ENCODE results near the gene DPP7.

The DPP7 gene

DNA sequence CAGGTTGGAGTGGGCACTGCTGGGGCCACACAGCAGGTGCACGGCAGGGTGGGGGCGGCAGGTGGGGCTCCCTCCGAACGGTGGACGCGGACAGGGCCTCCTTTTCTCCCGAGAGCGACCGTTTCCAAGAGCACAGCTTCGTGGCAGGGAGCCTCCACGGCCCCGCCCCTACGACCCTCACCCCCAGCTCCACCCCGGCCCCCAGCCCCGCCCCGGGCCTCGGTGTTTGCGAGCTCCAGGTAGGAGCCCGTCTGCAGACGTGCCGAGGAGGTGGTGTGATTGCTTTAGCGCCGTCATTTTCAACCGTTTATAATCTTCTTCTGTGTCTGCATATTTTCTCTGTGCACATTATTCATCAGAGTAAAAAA is 33.2 kb upstream of the DPP7 start:
- TF ChIP-seq, protein P1, sequence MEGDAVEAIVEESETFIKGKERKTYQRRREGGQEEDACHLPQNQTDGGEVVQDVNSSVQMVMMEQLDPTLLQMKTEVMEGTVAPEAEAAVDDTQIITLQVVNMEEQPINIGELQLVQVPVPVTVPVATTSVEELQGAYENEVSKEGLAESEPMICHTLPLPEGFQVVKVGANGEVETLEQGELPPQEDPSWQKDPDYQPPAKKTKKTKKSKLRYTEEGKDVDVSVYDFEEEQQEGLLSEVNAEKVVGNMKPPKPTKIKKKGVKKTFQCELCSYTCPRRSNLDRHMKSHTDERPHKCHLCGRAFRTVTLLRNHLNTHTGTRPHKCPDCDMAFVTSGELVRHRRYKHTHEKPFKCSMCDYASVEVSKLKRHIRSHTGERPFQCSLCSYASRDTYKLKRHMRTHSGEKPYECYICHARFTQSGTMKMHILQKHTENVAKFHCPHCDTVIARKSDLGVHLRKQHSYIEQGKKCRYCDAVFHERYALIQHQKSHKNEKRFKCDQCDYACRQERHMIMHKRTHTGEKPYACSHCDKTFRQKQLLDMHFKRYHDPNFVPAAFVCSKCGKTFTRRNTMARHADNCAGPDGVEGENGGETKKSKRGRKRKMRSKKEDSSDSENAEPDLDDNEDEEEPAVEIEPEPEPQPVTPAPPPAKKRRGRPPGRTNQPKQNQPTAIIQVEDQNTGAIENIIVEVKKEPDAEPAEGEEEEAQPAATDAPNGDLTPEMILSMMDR (IDR thresholded peaks at IDR 0.05; ENCODE audit: insufficient read depth, low read depth, low read length, missing control alignments), result no peak
- DNase-seq (ENCODE audit: low read depth), result no peak
- no peak overlapping the region for H3K4me3 ChIP-seq (ENCODE audit: low read depth, low read length)

DNA sequence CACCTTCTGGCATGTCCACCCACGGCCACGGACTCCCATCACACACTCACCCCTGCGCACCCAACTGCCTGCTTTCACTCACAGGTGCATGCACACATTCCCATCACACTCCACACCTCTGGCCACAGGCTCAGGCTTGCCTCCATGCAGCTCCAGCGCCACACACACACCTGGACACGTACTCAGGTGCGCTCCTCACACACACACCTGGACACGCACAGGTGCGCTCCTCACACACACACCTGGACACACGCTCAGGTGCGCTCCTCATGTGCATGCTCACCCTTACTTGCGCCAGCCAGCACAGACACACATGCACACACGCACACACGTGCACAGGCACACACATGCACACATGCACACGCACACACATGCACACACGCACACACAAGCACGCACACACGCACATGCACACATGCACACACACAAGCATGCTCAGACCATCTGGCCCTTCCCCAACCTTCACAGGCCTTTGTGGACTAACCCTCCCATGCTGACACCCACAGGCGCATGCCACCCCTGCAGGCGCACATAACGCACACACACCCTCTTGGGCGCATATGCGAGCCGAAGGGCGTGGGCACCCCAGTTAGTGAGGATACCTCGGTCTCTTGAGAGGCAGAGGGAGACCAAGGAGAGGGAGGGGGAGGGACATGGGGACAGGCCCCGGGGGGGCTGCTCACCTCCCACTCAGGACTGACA is 32.7 kb upstream of the DPP7 start:
- DNase-seq (ENCODE audit: low read depth), result no peak
- no peak overlapping the region for H3K4me3 ChIP-seq (ENCODE audit: low read depth, low read length)
- TF ChIP-seq, protein P1 (IDR thresholded peaks at IDR 0.05; ENCODE audit: insufficient read depth, low read depth, low read length, missing control alignments), result no peak

DNA sequence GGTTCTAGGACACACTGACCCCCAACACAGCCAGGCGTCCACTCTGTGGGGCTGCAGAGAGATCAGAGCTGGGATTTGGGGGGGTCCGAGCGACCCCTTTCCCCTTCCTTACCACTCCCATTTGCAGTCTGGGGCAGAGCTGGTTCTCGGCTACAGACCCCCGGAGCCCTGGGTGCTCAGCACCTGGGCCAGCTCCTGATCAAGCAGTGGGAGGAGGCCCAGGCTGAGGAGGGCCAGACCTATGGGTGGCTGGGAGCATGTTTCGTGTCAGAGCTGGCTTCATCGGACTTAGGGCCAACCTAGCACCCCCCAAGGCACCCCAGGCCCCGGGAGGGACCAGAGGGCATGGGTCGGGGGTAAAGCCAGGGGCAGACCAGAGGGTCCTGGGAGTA is 32.0 kb upstream of the DPP7 start:
- TF ChIP-seq, protein P1 (IDR thresholded peaks at IDR 0.05; ENCODE audit: insufficient read depth, low read depth, low read length, missing control alignments), result no peak
- no peak for DNase-seq (ENCODE audit: low read depth)
- no peak overlapping the region for H3K4me3 ChIP-seq (ENCODE audit: low read depth, low read length)

DNA sequence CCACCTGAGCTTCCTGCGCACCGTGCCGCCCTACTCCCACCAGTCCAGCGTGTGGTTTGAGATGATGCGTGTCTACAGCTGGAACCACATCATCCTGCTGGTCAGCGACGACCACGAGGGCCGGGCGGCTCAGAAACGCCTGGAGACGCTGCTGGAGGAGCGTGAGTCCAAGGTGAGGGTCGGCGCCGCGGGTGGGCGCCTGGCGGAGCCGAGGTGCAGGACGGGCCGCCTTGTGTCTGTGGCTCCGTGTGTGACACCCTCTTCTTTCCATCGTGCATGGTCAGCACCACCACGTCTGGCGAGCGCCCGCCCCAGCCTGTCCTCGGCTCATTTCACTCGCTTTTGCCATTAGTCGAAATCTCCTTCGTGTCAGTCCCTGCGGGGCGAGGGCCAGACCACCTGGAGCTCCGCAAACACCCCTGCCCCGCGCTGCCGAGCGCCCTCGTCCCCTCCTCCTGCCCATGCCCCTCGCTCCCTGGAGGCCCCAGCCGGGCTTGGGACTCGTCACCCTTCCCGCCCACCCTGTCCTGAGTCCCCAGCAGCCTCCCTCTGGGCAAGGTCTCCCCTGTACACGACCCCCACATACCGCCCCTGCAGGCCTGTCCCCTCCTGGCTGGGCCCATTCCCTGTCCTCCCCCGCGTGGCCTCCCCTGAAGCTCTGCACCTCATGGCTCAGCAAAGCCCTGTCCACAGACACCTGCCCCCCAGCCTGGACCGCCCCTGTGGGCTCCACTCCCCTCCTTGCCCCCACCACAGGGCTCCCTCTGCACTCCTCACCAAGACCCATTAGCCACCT is 31.4 kb upstream of the DPP7 start:
- TF ChIP-seq, protein P1 (IDR thresholded peaks at IDR 0.05; ENCODE audit: insufficient read depth, low read depth, low read length, missing control alignments), result no peak
- no peak for DNase-seq (ENCODE audit: low read depth)
- no peak overlapping the region for H3K4me3 ChIP-seq (ENCODE audit: low read depth, low read length)

DNA sequence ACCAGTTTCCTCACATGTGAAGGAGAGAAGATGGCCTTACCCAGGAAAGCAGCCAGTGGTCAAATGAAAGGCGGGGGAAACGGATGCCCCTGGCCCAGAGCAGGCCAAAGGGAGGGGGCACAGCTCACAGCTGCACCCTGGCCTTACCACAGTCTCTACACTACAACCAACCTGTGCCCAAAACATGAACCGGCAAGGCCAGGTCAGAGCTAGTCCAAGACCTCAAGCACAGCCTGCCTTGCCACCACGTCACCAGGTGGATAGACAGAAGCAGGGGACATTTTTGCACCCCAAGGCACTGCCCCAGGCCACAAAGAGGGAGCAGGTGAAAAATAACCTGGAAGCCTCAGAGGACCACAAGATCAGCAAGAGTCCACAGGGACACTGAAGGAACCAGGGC is 28.9 kb upstream of the DPP7 start:
- no peak overlapping the region for H3K4me3 ChIP-seq (ENCODE audit: low read depth, low read length)
- no peak for DNase-seq (ENCODE audit: low read depth)
- TF ChIP-seq, protein P1 (IDR thresholded peaks at IDR 0.05; ENCODE audit: insufficient read depth, low read depth, low read length, missing control alignments), result no peak

DNA sequence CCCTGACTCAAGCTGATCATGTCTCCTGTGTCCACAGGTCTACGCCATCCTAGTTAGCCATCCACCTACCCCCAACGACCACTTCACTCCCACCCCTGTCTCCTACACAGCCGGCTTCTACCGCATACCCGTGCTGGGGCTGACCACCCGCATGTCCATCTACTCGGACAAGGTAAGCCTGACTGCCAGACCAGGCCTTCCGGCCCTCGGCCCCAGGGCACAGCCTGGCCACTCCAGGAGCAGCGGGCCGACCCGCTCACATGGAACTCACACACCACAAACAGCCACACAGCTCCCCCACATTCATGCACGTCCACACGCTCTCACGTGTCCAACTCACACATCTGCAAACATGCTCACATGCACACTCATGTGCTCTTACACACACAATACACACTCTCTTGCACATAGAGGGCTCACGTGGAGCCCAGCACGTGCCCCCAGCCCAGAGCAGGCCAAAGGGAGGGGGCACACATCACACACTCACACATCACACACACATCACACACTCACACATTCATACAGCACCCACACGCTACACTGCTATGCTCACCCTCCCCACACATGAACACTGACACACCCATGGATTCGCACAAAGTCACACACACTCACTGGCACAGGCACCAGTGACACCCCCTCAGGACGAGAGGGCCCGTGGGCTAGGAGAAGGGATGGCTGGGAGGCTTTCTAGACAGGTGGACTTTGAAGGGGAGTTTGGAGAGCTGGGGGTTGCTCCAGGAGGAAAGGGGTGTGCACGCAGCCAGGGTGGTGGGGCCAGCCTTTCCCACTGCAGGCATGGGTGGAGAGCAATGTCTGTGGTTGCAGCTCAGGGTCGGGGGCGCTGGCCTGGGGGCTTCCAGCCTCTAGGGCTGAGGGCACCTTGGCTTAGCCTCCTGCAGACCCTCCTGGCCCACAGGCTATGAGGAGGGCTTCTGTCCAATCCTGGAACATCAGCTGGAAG is 27.7 kb upstream of the DPP7 start:
- H3K4me3 ChIP-seq (ENCODE audit: low read depth, low read length), result no peak overlapping the region
- TF ChIP-seq, protein P1 (IDR thresholded peaks at IDR 0.05; ENCODE audit: insufficient read depth, low read depth, low read length, missing control alignments), result no peak
- no peak for DNase-seq (ENCODE audit: low read depth)

Measured in GM12865 (cell line).